Measurements from ENCODE around the gene PROM1. TPM values are rescaled to one million over a fixed set of nuclear protein-coding genes. Genes with fewer than 3 reads are reported as not detected.

The PROM1 gene
- total and polyA plus RNA-seq, 2 of the 4 experiments (the other 2 are of a cell fraction), result not detected

DNA sequence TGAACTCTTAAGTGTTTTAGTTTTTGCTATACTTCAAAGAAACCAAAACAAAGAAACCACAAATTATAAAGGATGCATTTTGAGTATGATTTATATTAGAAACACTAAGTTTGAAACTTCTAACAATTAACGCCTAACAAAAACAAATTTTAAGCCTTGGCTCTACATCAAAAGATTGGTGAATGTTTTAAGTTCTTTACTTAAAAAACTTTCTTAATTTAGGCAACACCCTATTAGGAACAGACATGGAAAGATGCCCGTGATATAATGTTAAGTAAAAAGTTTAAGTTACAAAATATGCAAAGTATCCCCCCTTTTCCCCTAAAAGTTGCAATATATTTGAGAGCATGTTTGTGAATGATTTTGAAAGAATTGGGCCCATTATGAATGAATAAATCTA lies 21.2 kb downstream of the PROM1 start:
- H3K56ac ChIP-seq (ENCODE audit: extremely low read depth, insufficient read depth, low read length), result no peak overlapping the region
- H3K23ac ChIP-seq (ENCODE audit: low read depth, low read length), result no peak overlapping the region
- POLR2A ChIA-PET (ENCODE audit: unreplicated experiment), result no interaction called here
- DNase-seq (no peak), ATAC-seq (ENCODE audit: low read depth) (no peak)
- H3K18ac ChIP-seq (ENCODE audit: low read depth, low read length), result no peak overlapping the region
- no peak overlapping the region for H3K9ac ChIP-seq (ENCODE audit: low read depth, low read length)
- WGBS, 2 experiments (ENCODE audit: extremely low coverage in 2 of 2, insufficient read length in 1 of 2), result no CpG with 5 or more reads among the region's 2 CpGs
- no peak overlapping the region for H2BK15ac ChIP-seq (ENCODE audit: low read depth, low read length)
- H3K4ac ChIP-seq (ENCODE audit: low read depth, low read length), result no peak overlapping the region
- no peak overlapping the region for H3K4me2 ChIP-seq (ENCODE audit: low read depth, low read length)
- no peak overlapping the region for H2BK5ac ChIP-seq (ENCODE audit: low read depth, low read length, poor library complexity, severe bottlenecking)
- no peaks in the 10 kb centered on the region for H3K79me1 ChIP-seq (ENCODE audit: low read depth in 1 of 2, low read length in 2 of 2)
- peaks cover 9% of the 10 kb centered on the region for H3K27me3 ChIP-seq (ENCODE audit: control insufficient read depth, insufficient read depth, low read length)
- no peak overlapping the region for H2BK120ac ChIP-seq (ENCODE audit: low read depth, low read length)
- H2BK20ac ChIP-seq (ENCODE audit: low read depth, low read length), result no peak overlapping the region
- H3K27ac ChIP-seq (ENCODE audit: insufficient read depth, low read length), result no peak overlapping the region
- no peaks in the 10 kb centered on the region for H3K9me3 ChIP-seq (ENCODE audit: control insufficient read depth, insufficient read depth, low read length)
- dilution Hi-C loops (cut with HindIII; ENCODE audit: low sequenced_read_pairs, unreplicated experiment) (no loop called here), in situ Hi-C loops (cut with MboI; ENCODE audit: low sequenced_read_pairs) (no loop called here), intact Hi-C loops (cut with micrococcal nuclease) (no loop called here)
- no peaks in the 10 kb centered on the region for H3K9me1 ChIP-seq (ENCODE audit: insufficient read depth, low read length)
- CTCF ChIA-PET, result no interaction called here
- H4K20me1 ChIP-seq (ENCODE audit: insufficient read depth, low read length), result no peaks in the 10 kb centered on the region
- H4K91ac ChIP-seq (ENCODE audit: insufficient read depth, low read depth, low read length), result no peak overlapping the region
- H3K4me1 ChIP-seq (ENCODE audit: control insufficient read depth, insufficient read depth, low read length), result peaks cover 2% of the 10 kb centered on the region; the same call in 1 of the 2 replicates
- H3K4me3 ChIP-seq (ENCODE audit: insufficient read depth, low read depth, low read length), result no peak overlapping the region
- no peak overlapping the region for H2AFZ ChIP-seq (replicated peaks; ENCODE audit: low read length, poor library complexity)
- H3K36me3 ChIP-seq (ENCODE audit: control insufficient read depth, insufficient read depth, low read length), result no peaks in the 10 kb centered on the region
- no peak overlapping the region for H2AK5ac ChIP-seq (ENCODE audit: low read depth, low read length)
- no peak overlapping the region for H3K14ac ChIP-seq (replicated peaks; ENCODE audit: low read depth, low read length)
- H2AK9ac ChIP-seq (replicated peaks; ENCODE audit: low read depth, low read length, poor library complexity), result no peak overlapping the region
- BruUV-seq (replicated peaks), result no TSS peak
- H4K5ac ChIP-seq (ENCODE audit: low read depth, low read length), result no peak overlapping the region
- TF ChIP-seq POLR2A (IDR thresholded peaks at IDR 0.05; ENCODE audit: low read depth, low read length) (no peak), RAD21 (IDR thresholded peaks at IDR 0.05; ENCODE audit: low read length) (no peak), CEBPB (IDR thresholded peaks at IDR 0.05; ENCODE audit: low read depth, low read length) (no peak), ELK1 (IDR thresholded peaks at IDR 0.05; ENCODE audit: borderline replicate concordance, low read depth, low read length) (no peak), CTCF (conservative IDR thresholded peaks at IDR 0.05; ENCODE audit: low read depth, low read length) (no peak), CHD1 (IDR thresholded peaks at IDR 0.05; ENCODE audit: low read depth, low read length) (no peak), FOS (IDR thresholded peaks at IDR 0.05; ENCODE audit: low read depth, low read length) (no peak), USF2 (IDR thresholded peaks at IDR 0.05; ENCODE audit: low read depth, low read length) (no peak), MAZ (IDR thresholded peaks at IDR 0.05; ENCODE audit: borderline replicate concordance, low read depth, low read length) (no peak), SMC3 (IDR thresholded peaks at IDR 0.05; ENCODE audit: low read depth, low read length) (no peak), RFX5 (IDR thresholded peaks at IDR 0.05; ENCODE audit: low read depth, low read length) (no peak)
- no peak overlapping the region for H4K8ac ChIP-seq (ENCODE audit: low read depth in 2 of 2, low read length in 2 of 2)
